Measurements from ENCODE around the gene UNC13A. TPM values are rescaled to one million over a fixed set of nuclear protein-coding genes. Genes with fewer than 3 reads are reported as not detected.

UNC13A gene
- total RNA-seq, 2 donors from 2014 or later = 0.14 to 2.4 TPM

- Histone ChIP-seq H3K4me3 (no peak overlapping the region), H3K27me3 (replicated peaks; ENCODE audit: insufficient read depth) (no peaks in the 10 kb centered on the region), H3K36me3 (no peaks in the 10 kb centered on the region), H3K4me1 (replicated peaks) (no peaks in the 10 kb centered on the region), H3K9me3 (no peaks in the 10 kb centered on the region), H3K27ac (no peak overlapping the region)
- TF ChIP-seq CTCF (IDR thresholded peaks at IDR 0.05) (no peak), POLR2A (IDR thresholded peaks at IDR 0.05) (no peak), POLR2AphosphoS5 (IDR thresholded peaks at IDR 0.05) (no peak)
- intact Hi-C loops (cut with DNase I) = no loop called here
- DNase-seq (ENCODE audit: low spot score) = no peak
- WGBS = 68% methylated on average over 9 of the region's 9 CpGs
Measured at GRCh38 chr19:17654993-17655392, 33.2 kb downstream of the UNC13A start.

GRCh38 chr19:17652627-17653026 is 35.5 kb downstream of the UNC13A start:
- Histone ChIP-seq H3K9me3 (no peaks in the 10 kb centered on the region), H3K27me3 (replicated peaks; ENCODE audit: insufficient read depth) (no peaks in the 10 kb centered on the region), H3K4me1 (replicated peaks) (no peaks in the 10 kb centered on the region), H3K27ac (no peak overlapping the region), H3K4me3 (no peak overlapping the region), H3K36me3 (no peaks in the 10 kb centered on the region)
- WGBS = 79% methylated on average over 4 of the region's 4 CpGs
- TF ChIP-seq CTCF (IDR thresholded peaks at IDR 0.05) (no peak), POLR2AphosphoS5 (IDR thresholded peaks at IDR 0.05) (no peak), POLR2A (IDR thresholded peaks at IDR 0.05) (no peak)
- no peak for DNase-seq (ENCODE audit: low spot score)
- intact Hi-C loops (cut with DNase I) = no loop called here

GRCh38 chr19:17648786-17649185 is 39.4 kb downstream of the UNC13A start:
- Histone ChIP-seq H3K27me3 (replicated peaks; ENCODE audit: insufficient read depth) (no peaks in the 10 kb centered on the region), H3K4me3 (no peak overlapping the region), H3K36me3 (no peaks in the 10 kb centered on the region), H3K4me1 (replicated peaks) (no peaks in the 10 kb centered on the region), H3K9me3 (no peaks in the 10 kb centered on the region), H3K27ac (no peak overlapping the region)
- 83% methylated on average over 12 of the region's 12 CpGs for WGBS
- intact Hi-C loops (cut with DNase I) = no loop called here
- TF ChIP-seq POLR2AphosphoS5 (IDR thresholded peaks at IDR 0.05) (no peak), POLR2A (IDR thresholded peaks at IDR 0.05) (no peak), CTCF (IDR thresholded peaks at IDR 0.05) (no peak)
- DNase-seq (ENCODE audit: low spot score) = no peak

GRCh38 chr19:17648097-17648660 is 40.0 kb downstream of the UNC13A start:
- Histone ChIP-seq H3K9me3 (no peaks in the 10 kb centered on the region), H3K36me3 (no peaks in the 10 kb centered on the region), H3K4me3 (no peak overlapping the region), H3K27me3 (replicated peaks; ENCODE audit: insufficient read depth) (no peaks in the 10 kb centered on the region), H3K4me1 (replicated peaks) (no peaks in the 10 kb centered on the region), H3K27ac (no peak overlapping the region)
- TF ChIP-seq POLR2A (IDR thresholded peaks at IDR 0.05) (no peak), POLR2AphosphoS5 (IDR thresholded peaks at IDR 0.05) (no peak), CTCF (IDR thresholded peaks at IDR 0.05) (no peak)
- no peak for DNase-seq (ENCODE audit: low spot score)
- intact Hi-C loops (cut with DNase I) = no loop called here
- WGBS = 82% methylated on average over 32 of the region's 32 CpGs

Data from prostate gland (tissue), 2 donors.